ENCODE data around the gene CYB561. TPM values are rescaled to one million over a fixed set of nuclear protein-coding genes. Genes with fewer than 3 reads are reported as not detected.

CYB561 gene
- total RNA-seq, 1 experiment from 2014 or later = 20.7 TPM

DNA sequence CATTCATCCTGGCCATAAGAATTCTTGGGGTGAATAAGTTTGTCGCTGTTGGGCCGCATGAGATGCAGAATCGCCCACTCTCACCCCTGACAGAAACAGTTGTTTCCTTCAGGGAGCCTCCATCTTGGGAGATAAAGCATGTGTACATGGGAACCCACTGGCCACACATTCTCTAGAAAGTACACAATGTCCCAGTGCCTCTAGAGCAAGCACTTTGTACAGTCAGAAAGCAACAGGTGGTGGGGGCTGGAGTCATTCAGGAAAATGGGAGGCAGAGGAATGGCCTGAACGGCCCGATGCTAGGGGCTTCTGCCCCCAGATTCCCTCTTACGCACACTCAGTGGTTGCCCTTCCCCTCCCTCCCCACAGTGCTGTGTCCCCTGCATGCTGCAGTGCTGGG is 46.8 kb upstream of the CYB561 start:
- Histone ChIP-seq H3K79me1 (ENCODE audit: insufficient read depth, low read depth, low read length, poor library complexity, severe bottlenecking) (no peaks in the 10 kb centered on the region), H3K56ac (ENCODE audit: insufficient read length, low read depth, low read length) (no peak overlapping the region), H2AFZ (ENCODE audit: low read length) (no peak overlapping the region), H3K79me2 (ENCODE audit: insufficient read depth, low read length) (no peaks in the 10 kb centered on the region), H3K18ac (ENCODE audit: insufficient read length, low read depth, low read length) (no peak overlapping the region), H3K27me3 (ENCODE audit: insufficient read depth, low read length) (no peaks in the 10 kb centered on the region), H4K20me1 (ENCODE audit: control insufficient read depth, insufficient read depth, insufficient read length) (no peaks in the 10 kb centered on the region), H3K9ac (ENCODE audit: extremely low read depth, insufficient read length, low read length) (no peak overlapping the region), H2BK20ac (ENCODE audit: low read depth, low read length, poor library complexity, severe bottlenecking) (no peak overlapping the region), H3K23ac (ENCODE audit: insufficient read length, low read depth, low read length) (no peak overlapping the region), H3T11ph (ENCODE audit: low read length) (no peak overlapping the region), H2BK15ac (ENCODE audit: low read depth, low read length) (no peak overlapping the region), H2BK12ac (ENCODE audit: insufficient read length, low read depth, low read length) (no peak overlapping the region), H4K5ac (ENCODE audit: insufficient read length, low read depth, low read length) (no peak overlapping the region), H3K4ac (ENCODE audit: low read depth, low read length) (no peak overlapping the region), H2BK120ac (ENCODE audit: low read depth, low read length, poor library complexity, severe bottlenecking) (no peak overlapping the region), H3K23me2 (ENCODE audit: insufficient read length, low read depth, low read length, poor library complexity, severe bottlenecking) (no peaks in the 10 kb centered on the region), H3K9me3 (ENCODE audit: control insufficient read depth, low read depth, low read length) (no peaks in the 10 kb centered on the region), H3K27ac (ENCODE audit: insufficient read length, low read depth, low read length) (no peak overlapping the region), H4K91ac (ENCODE audit: insufficient read length, low read depth, low read length) (no peak overlapping the region), H4K8ac (replicated peaks; ENCODE audit: insufficient read length, low read depth, low read length) (no peak overlapping the region), H3K4me2 (ENCODE audit: insufficient read depth, insufficient read length, low read length) (no peak overlapping the region), H3K4me1 (ENCODE audit: insufficient read depth, low read length) (no peaks in the 10 kb centered on the region), H2BK5ac (ENCODE audit: insufficient read length, low read length) (no peak overlapping the region), H3K14ac (ENCODE audit: insufficient read depth, low read length) (no peak overlapping the region), H2AK5ac (ENCODE audit: insufficient read length, low read length) (no peak overlapping the region)
- no peak for TF ChIP-seq CTCF (conservative IDR thresholded peaks at IDR 0.05)
- H3K27ac Mint-ChIP-seq = peak overlapping the region in 1 of 3 experiments; percentile 87; a peak in 1 of 7 replicates
- H3K36me3 Mint-ChIP-seq (ENCODE audit: insufficient read depth in 1 of 3, low read depth in 3 of 3) = no peaks in the 10 kb centered on the region; a peak in 1 of 7 replicates
- H3K4me3 Mint-ChIP-seq = no peak overlapping the region
- no peak for DNase-seq
- H3K27me3 Mint-ChIP-seq (ENCODE audit: low read depth) = no peaks in the 10 kb centered on the region
- no peaks in the 10 kb centered on the region for H3K9me3 Mint-ChIP-seq
- WGBS (ENCODE audit: extremely low coverage, insufficient read length, low lambda C conversion rate) = no CpG with 5 or more reads among the region's 6 CpGs
- H3K4me1 Mint-ChIP-seq = peaks cover 3 to 7% of the 10 kb centered on the region in 2 experiments; a peak in 3 of 4 replicates

Data from H9 (cell line).